Fibroblast of gingiva (primary cell): Measurements from ENCODE around the gene MMP21.

Source experiments
- DNase-seq: peaks from one replicate; pipeline ENCODE4 v3.0.0-alpha.2; 2011; ENCODE audit warnings: low read depth

Gene MMP21, protein sequence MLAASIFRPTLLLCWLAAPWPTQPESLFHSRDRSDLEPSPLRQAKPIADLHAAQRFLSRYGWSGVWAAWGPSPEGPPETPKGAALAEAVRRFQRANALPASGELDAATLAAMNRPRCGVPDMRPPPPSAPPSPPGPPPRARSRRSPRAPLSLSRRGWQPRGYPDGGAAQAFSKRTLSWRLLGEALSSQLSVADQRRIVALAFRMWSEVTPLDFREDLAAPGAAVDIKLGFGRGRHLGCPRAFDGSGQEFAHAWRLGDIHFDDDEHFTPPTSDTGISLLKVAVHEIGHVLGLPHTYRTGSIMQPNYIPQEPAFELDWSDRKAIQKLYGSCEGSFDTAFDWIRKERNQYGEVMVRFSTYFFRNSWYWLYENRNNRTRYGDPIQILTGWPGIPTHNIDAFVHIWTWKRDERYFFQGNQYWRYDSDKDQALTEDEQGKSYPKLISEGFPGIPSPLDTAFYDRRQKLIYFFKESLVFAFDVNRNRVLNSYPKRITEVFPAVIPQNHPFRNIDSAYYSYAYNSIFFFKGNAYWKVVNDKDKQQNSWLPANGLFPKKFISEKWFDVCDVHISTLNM

DNA sequence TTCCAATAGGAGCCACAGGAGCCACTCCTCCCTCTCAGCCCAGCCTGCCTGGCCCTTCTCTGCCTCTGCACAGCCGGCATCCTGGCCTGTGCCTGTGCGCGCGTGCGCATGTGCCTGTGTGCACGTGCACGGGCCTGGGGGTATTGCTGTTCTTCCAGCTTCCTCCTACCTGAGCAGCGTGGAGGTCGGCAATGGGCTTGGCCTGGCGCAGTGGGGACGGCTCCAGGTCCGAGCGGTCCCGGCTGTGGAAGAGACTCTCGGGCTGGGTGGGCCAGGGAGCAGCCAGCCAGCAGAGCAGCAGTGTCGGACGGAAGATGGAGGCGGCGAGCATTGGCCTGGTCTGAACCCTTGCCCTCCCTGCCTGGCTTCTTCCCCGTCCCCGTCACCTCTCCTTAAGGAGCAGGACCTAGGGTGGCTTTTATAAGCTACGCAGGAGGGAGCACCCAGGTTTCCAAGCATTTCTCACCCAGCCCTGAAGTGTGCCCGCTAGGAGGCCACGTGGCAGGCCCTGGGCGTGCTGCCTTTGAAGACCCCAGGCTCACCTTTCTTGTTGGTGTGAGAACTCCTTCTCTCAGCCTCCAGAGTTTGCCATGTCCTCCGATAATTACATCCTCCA, at the start of gene MMP21:
Gene MMP21, minus strand, starts transcription at position 331 of the 616 bp plus-strand sequence. Its CDS starts 0 bp downstream, at position 331.
- DNase-seq: no peak

GRCh38 chr10:125824736-125825135, 49.1 kb upstream of the MMP21 start:
- DNase-seq: no peak

DNA sequence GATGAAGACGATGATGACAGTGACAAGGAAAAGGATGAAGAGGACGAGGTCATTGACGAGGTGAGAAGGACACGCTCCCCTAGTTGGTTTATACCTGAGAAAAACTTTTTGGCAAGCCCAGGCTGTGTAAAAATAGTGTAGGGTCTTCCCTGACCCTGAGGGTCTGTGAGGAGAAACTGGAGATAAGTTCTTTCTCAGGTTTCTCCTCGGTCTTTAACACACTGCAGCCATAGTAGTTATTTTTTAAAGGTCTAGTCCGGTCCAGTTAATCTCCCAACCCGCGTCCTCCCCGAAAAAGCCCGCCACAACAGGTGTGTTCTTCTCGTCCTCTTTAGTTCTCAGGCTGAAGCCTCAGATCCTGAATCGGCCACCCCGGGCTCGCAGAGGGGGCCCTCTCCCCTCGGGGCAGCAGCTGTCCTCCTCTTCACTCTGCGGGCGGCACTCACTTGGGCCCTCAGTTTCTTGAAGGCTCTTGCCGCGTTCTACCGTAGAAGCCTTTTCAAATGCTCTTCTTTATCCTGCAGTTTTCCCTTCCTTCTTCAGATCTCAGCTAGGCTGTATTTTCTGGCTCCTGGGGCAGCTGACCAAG, 48.1 kb upstream of the MMP21 start:
- DNase-seq: no peak

- peak; percentile 85 for DNase-seq
Measured at GRCh38 chr10:125822878-125823662, 47.4 kb upstream of the MMP21 start, which contains the start of the genes BCCIP and UROS. Gene BCCIP, plus strand, starts transcription at chr10:125823546. Its CDS starts 12 bp downstream, at chr10:125823558. Gene UROS, minus strand, starts transcription at chr10:125823258. Its CDS starts 6,759 bp downstream, at chr10:125816499.

DNA sequence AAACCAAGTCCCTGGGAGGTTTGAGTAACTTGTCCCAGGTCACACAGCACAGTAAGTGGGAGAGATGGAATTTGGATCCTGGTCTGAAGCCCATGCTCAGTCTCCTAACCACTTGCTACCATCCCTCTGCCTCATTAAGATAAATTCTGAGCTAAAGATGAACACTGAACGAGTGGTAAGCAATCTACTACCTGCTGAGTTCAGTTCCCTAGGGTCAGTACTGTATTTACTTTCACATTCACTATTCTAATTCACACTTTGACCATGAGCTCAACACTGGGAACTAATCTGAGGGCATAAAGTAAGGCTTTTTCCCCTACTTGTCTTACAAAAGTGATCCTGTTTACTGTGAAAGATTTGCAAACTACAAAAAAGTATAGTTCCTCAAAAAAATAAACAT, 45.1 kb upstream of the MMP21 start:
- DNase-seq: no peak

DNA sequence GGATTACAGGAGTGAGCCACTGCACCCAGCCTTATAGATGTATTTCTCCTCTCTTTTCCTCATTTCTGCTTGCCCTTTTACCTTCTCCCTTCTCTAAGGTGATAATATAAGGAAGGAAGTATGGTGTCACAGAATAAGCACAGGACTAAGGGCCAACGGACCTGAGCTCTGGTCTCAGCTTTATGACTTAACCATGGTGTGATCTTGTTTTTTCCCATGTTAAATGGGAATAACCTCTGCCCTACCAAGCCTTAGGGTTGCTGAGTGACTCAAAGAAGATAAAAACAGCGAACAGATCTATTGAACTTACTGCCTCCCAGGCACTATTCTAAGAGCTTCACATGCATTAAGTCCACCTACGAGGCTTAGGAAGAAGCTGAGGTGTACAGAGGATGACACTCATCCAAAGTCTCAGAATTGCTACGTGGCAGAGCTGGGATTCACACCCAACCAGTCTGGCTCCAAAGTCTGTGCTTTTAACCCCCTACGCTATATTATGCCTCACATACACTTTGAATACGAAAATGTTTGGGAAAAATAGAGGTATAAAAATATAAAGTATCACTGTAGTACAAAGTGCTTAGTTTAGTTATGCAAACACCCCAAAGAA, 41.8 kb upstream of the MMP21 start:
- no peak for DNase-seq

- DNase-seq: no peak
Measured at GRCh38 chr10:125816548-125816947, 40.9 kb upstream of the MMP21 start.

DNA sequence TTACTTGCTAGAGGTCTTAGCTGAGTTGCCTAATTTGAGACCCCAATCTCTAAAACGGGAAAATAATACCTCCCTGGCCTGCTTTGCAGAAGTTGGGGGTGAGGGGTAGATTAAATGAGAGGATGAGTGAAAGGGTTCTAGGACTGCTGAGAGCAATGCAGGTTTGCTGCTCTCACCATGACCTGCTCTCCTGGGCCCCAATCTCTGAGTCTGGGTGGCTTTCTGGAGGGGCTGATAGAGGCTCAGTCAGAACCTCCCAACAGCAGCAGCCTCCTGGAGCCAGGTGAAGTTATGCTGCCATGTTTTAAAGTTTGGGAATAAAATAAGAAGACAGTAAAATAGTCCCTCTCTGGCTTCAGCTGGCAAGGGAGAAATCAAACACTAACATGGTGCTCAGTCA, 40.1 kb upstream of the MMP21 start:
- DNase-seq: no peak

DNA sequence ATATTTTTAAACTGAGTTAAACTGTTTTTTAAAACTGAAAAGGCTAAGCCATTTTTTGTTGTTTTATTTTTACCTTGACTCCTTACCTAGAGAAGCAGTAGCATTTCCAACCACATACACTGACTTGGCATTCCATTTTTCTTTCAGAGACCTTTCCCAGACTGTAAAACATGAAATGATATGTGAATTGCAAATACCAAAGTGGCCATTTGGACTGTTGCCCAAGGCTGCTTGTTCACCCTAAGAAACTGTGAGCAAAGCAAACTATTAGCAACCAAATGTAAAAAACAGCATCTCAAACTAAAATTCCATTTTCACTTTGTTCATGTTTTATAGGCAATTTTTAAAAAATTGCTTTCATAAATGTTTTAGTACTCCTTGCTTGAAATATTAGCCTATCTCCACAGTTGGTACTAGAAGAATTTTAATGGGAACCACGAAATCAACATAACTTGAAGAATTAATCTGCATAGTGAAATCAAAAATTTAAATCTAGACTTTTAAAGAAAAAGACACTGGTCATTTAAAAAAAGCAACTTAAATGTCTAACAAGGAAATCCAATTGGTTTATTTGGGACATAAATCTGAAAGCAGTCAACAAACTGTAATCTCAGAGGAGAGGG, 36.6 kb upstream of the MMP21 start:
- peak; percentile 29 for DNase-seq

GRCh38 chr10:125811251-125811650, 35.6 kb upstream of the MMP21 start:
- DNase-seq: peak; percentile 25

GRCh38 chr10:125808047-125808446, 32.4 kb upstream of the MMP21 start:
- DNase-seq: no peak

GRCh38 chr10:125802739-125803138, 27.1 kb upstream of the MMP21 start:
- DNase-seq: no peak

DNA sequence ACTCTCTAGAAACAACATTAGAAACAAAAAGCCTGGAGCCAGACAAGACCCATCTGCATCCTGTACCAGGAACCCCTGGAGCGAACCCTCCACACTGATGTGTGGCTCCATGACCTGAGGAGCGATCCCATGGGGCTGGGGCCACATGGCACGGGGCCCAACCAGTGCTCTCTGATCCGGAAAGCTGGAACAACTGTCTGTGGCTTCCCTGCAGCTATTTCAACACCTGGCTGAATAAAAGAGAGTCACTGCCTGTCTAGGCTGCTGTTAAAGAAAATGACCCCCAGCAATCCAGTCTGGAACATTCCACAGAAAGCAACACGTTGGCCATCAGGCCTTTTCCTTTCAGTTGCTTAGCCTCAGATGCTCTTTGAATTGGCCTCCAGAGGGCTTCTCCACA, 26.5 kb upstream of the MMP21 start:
- DNase-seq: no peak

- DNase-seq: no peak
Measured at GRCh38 chr10:125801574-125801973, 26.0 kb upstream of the MMP21 start.

GRCh38 chr10:125799451-125800182, 24.0 kb upstream of the MMP21 start:
- DNase-seq: no peak

GRCh38 chr10:125797994-125798662, 22.5 kb upstream of the MMP21 start:
- no peak for DNase-seq

GRCh38 chr10:125797424-125797823, 21.8 kb upstream of the MMP21 start:
- no peak for DNase-seq

DNA sequence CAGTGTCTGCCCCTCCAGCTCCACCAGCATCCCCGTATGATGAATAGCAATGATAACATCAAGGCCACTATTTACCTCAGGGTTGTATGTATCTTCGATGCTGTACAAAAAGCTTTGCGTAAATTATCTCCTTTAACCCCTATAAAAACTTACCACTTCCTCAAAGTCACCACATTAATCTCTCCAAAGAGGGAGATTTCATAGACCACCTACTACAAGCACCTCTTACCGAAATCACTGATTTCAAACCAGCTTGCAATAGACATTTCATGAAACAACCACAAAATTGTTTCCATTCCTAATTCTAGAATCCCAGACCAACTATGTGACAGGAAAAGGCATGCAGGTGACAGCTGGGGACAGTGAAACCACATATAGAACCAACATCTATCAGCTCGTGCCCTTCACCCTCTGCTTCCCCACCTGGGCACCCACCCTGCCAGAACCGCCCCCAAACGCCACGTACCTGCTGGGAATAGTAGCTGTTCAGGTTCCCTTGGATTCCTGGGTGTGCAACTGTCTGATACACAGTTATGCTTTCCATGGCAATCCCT, 20.1 kb upstream of the MMP21 start:
- no peak for DNase-seq

DNA sequence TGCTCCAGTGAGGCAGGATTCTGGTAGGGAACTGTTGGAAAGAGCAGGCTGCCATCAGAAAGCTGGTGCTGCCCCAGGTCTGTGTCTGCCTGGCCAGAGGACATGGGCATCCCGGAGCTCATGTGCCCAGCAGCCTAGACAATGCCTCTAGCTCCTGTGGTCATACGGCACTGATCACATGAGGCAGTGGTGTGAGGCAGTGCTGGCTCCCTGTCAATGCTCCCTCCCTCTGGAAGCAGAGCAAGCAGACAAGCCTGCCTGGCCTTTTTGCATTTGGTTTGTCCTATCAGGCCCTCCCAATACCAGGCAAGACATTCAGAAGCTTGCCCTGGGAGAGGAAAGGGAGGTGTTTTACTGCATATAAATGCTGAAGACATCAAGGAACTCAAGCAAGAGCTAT, 19.5 kb upstream of the MMP21 start:
- DNase-seq: no peak
